GM12878 (cell line): Measurements from ENCODE around the gene TNRC18. TPM values are rescaled to one million over a fixed set of nuclear protein-coding genes. Genes with fewer than 3 reads are reported as not detected.

Source experiments
- ATAC-seq: fragments of 200-7000 bp; cut with Tn5 transposase; 3 replicates; pipeline ENCODE4 v1.9.1; 2020; ENCODE audit warnings: mild to moderate bottlenecking, moderate library complexity
- BruUV-seq: library from RNA; stranded (reverse); fragments of 400-500 nt; replicated peaks from 2 replicates; lab custom pipeline; 2021; lab: Mats Ljungman, UMichigan
- CTCF ChIA-PET: fragments of 300-600 bp; sonication (Branson Sonifier 250); formaldehyde crosslinking; extraction: SDS; loops from one replicate; lab custom pipeline; 2021; ENCODE audit warnings: inconsistent platforms; lab: Yijun Ruan, JAX
- POLR2A ChIA-PET: fragments of 350-600 bp; formaldehyde crosslinking; extraction: SDS; loops from one replicate; lab custom pipeline; 2021; ENCODE audit warnings: inconsistent platforms; lab: Charles Lee
- RAD21 ChIA-PET: fragments of 300-600 bp; sonication (Branson Sonifier 250); formaldehyde crosslinking; loops from one replicate; lab custom pipeline; 2023; ENCODE audit warnings: antibody characterized with exemption; ENCODE audit not compliant: unreplicated experiment; lab: Charles Lee
- SMC1A ChIA-PET: fragments of 300-600 bp; sonication (Branson Sonifier 250); formaldehyde crosslinking; loops from one replicate; lab custom pipeline; 2023; ENCODE audit not compliant: unreplicated experiment, uncharacterized antibody; lab: Charles Lee
- DNase-seq: peaks from one replicate; pipeline ENCODE4 v3.0.0-alpha.2; 2011; ENCODE audit warnings: low read depth, low spot score
- FAIRE-seq: peaks from 3 replicates; lab custom pipeline; 2011; peaks lifted over from hg19 to GRCh38; lab: Jason Lieb, UNC
- H2AFZ ChIP-seq: 2 replicates; pipeline ENCODE4 v1.6.0; 2011; ENCODE audit warnings: low read depth, low read length, control low read depth; ENCODE audit not compliant: control insufficient read depth
- H3K27ac ChIP-seq: 2 replicates; pipeline ENCODE4 v1.5.1; 2011; ENCODE audit warnings: control low read depth; ENCODE audit not compliant: control insufficient read depth, insufficient read depth
- H3K27me3 ChIP-seq, 2 experiments: replicated peaks in 1 of 2; 2 replicates each; pipeline versions ENCODE4 v1.6.0 to v1.6.1; 2011; ENCODE audit warnings: low read length in 1 of 2; ENCODE audit not compliant: control insufficient read depth in 2 of 2, insufficient read depth in 2 of 2
- H3K36me3 ChIP-seq, 2 experiments: 2 replicates each; pipeline ENCODE4 v1.5.1; 2011; ENCODE audit warnings: low read length in 1 of 2; ENCODE audit not compliant: control insufficient read depth in 2 of 2, insufficient read depth in 2 of 2
- H3K4me1 ChIP-seq: 2 replicates; pipeline ENCODE4 v1.6.1; 2011; ENCODE audit warnings: mild to moderate bottlenecking, low read length, moderate library complexity, mixed read lengths; ENCODE audit not compliant: control insufficient read depth, insufficient read depth
- H3K4me2 ChIP-seq: 2 replicates; pipeline ENCODE4 v1.6.0; 2011; ENCODE audit warnings: control low read depth; ENCODE audit not compliant: control insufficient read depth, insufficient read depth
- H3K4me3 ChIP-seq: fragments of 200-600 bp; sonication (generic); 2 replicates; pipeline ENCODE4 v1.5.1; 2016
- H3K79me2 ChIP-seq: 2 replicates; pipeline ENCODE4 v1.6.0; 2011; ENCODE audit warnings: low read length; ENCODE audit not compliant: control insufficient read depth, insufficient read depth
- H3K9ac ChIP-seq: 2 replicates; pipeline ENCODE4 v1.8.0; 2011; ENCODE audit warnings: low read length, control low read depth, mixed read lengths; ENCODE audit not compliant: control insufficient read depth, insufficient read depth
- H3K9me3 ChIP-seq: replicated peaks from 3 replicates; pipeline ENCODE4 v1.5.1; 2011; ENCODE audit warnings: mild to moderate bottlenecking, low read length; ENCODE audit not compliant: control insufficient read depth, insufficient read depth
- H4K20me1 ChIP-seq: 2 replicates; pipeline ENCODE4 v1.6.0; 2011; ENCODE audit not compliant: control insufficient read depth, insufficient read depth
- BRCA1 ChIP-seq: IDR thresholded peaks from 2 replicates; pipeline ENCODE4 v1.6.1; 2011; ENCODE audit warnings: low read depth, low read length, improper control_type of control experiment
- CHD4 ChIP-seq: fragments of 200-600 bp; sonication (generic); IDR thresholded peaks from 2 replicates; pipeline ENCODE4 v1.6.1; 2016; ENCODE audit warnings: mild to moderate bottlenecking
- EGR1 ChIP-seq, 2 experiments: IDR thresholded peaks; 1 replicate in 1 of 2; 2 replicates in 1 of 2; pipeline ENCODE4 v1.6.1; 2011 to 2012; ENCODE audit warnings: low read depth in 2 of 2, low read length in 2 of 2, borderline replicate concordance in 1 of 2, mild to moderate bottlenecking in 1 of 2, moderate library complexity in 1 of 2
- EZH2 ChIP-seq: IDR thresholded peaks from 2 replicates; pipeline ENCODE4 v1.6.1; 2012; ENCODE audit warnings: low read depth, mild to moderate bottlenecking, control low read depth, inconsistent platforms, low read length, borderline replicate concordance; ENCODE audit not compliant: control insufficient read depth
- FOXK2 ChIP-seq: fragments of 450-650 bp; IDR thresholded peaks from 2 replicates; pipeline ENCODE4 v1.6.1; 2017; ENCODE audit warnings: mild to moderate bottlenecking, moderate library complexity
- HDAC2 ChIP-seq: fragments of 200-600 bp; sonication (generic); IDR thresholded peaks from 2 replicates; pipeline ENCODE4 v1.6.1; 2017
- HDGF ChIP-seq: fragments of 450-650 bp; IDR thresholded peaks from 2 replicates; pipeline ENCODE4 v1.6.1; 2016; ENCODE audit warnings: antibody characterized with exemption
- JUNB ChIP-seq: IDR thresholded peaks from 2 replicates; pipeline ENCODE4 v1.6.1; 2016; ENCODE audit warnings: antibody characterized with exemption, mild to moderate bottlenecking
- RELB ChIP-seq: fragments of 450-650 bp; IDR thresholded peaks from 2 replicates; pipeline ENCODE4 v1.6.1; 2017; ENCODE audit warnings: low read depth, mild to moderate bottlenecking, moderate library complexity
- TAF1 ChIP-seq: IDR thresholded peaks from 2 replicates; pipeline ENCODE4 v1.6.1; 2011; ENCODE audit warnings: mild to moderate bottlenecking, low read depth, low read length, borderline replicate concordance
- ZNF384 ChIP-seq: IDR thresholded peaks from 2 replicates; pipeline ENCODE4 v1.6.1; 2012; ENCODE audit warnings: low read depth, mild to moderate bottlenecking, low read length, improper control_type of control experiment, borderline replicate concordance
- WGBS: methylation state at CpG from one replicate; pipeline ENCODE4 v1.1.6; 2016; ENCODE audit warnings: low lambda C conversion rate; ENCODE audit not compliant: insufficient replicate concordance, insufficient coverage; ENCODE audit errors: missing lambda C conversion rate; 5-methylcytosine and 5-hydroxymethylcytosine counted together
- in situ Hi-C: fragments of 300-500 bp; cut with MboI; formaldehyde crosslinking; loops from 9 replicates; pipeline ENCODE4 v1.14.3; 2018; ENCODE audit warnings: mixed read lengths
- intact Hi-C: fragments of 100-400 bp; cut with micrococcal nuclease; formaldehyde crosslinking; loops from one replicate; pipeline ENCODE4 v1.14.2; 2022; ENCODE audit not compliant: unreplicated experiment
- polyA plus RNA-seq, 11 experiments: library from polyadenylated mRNA; depleted of rRNA in 4 of 11; unstranded in 6 of 11; stranded (reverse) in 5 of 11; fragments of >200 nt; fragmentation: Nextera tagmentation in 4 of 11; fragmentation: Illumina TruSeq in 1 of 11; extraction: Ambion mirVana in 4 of 11; extraction: Trizol in 1 of 11; gene quantifications; 1 replicate in 1 of 11; 2 replicates in 10 of 11; pipeline versions ENCODE4 v1.2.1 to v1.2.3, GENCODE V29; 2011 to 2016; ENCODE audit warnings: inconsistent platforms in 2 of 11, missing spikeins in 2 of 11, low read depth in 1 of 11
- total RNA-seq, 4 experiments: library from RNA; depleted of rRNA in 3 of 4; stranded (reverse); fragments of >200 nt in 3 of 4; fragmentation: Illumina TruSeq in 1 of 4; extraction: Trizol in 1 of 4; gene quantifications; 2 replicates each; pipeline versions ENCODE4 v1.2.1 to v1.2.3, GENCODE V29; 2013 to 2021
- TF ChIP-seq, protein P1 (sequence below): IDR thresholded peaks from 2 replicates; pipeline ENCODE4 v1.6.1; 2012; ENCODE audit warnings: improper control_type of control experiment, low read depth, low read length; ENCODE audit not compliant: insufficient replicate concordance
- TF ChIP-seq, protein P2 (sequence below): fragments of 450-650 bp; conservative IDR thresholded peaks from 2 replicates; pipeline ENCODE4 v1.6.1; 2017; ENCODE audit warnings: mild to moderate bottlenecking, moderate library complexity

Gene TNRC18
- total and polyA plus RNA-seq, 10 of the 15 experiments (the other 5 are each of a cell fraction or from before 2014, with no cell fraction given), result 0.02 to 31.7 (median 5.4) TPM

DNA sequence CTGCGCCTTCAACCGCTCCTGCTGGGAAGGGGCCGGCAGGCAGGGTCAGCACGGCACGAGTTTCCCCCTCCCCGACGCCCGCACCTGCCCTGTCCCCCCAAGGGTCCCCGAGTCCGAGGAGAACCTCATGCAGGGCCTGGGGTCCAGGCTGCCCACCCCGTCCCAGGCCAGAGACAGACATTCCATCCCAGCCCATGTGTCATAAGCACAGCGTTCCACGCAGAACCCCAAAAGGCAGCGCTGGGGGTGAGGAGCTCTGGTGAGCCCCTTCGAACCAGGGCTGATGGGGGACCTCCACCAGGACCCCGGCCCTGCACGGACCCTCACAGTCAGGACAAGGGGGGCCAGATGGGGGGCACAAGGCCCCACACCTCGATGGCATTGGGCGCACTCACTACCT is 49.2 kb downstream of the TNRC18 start (continued):
- TF ChIP-seq, protein P1, sequence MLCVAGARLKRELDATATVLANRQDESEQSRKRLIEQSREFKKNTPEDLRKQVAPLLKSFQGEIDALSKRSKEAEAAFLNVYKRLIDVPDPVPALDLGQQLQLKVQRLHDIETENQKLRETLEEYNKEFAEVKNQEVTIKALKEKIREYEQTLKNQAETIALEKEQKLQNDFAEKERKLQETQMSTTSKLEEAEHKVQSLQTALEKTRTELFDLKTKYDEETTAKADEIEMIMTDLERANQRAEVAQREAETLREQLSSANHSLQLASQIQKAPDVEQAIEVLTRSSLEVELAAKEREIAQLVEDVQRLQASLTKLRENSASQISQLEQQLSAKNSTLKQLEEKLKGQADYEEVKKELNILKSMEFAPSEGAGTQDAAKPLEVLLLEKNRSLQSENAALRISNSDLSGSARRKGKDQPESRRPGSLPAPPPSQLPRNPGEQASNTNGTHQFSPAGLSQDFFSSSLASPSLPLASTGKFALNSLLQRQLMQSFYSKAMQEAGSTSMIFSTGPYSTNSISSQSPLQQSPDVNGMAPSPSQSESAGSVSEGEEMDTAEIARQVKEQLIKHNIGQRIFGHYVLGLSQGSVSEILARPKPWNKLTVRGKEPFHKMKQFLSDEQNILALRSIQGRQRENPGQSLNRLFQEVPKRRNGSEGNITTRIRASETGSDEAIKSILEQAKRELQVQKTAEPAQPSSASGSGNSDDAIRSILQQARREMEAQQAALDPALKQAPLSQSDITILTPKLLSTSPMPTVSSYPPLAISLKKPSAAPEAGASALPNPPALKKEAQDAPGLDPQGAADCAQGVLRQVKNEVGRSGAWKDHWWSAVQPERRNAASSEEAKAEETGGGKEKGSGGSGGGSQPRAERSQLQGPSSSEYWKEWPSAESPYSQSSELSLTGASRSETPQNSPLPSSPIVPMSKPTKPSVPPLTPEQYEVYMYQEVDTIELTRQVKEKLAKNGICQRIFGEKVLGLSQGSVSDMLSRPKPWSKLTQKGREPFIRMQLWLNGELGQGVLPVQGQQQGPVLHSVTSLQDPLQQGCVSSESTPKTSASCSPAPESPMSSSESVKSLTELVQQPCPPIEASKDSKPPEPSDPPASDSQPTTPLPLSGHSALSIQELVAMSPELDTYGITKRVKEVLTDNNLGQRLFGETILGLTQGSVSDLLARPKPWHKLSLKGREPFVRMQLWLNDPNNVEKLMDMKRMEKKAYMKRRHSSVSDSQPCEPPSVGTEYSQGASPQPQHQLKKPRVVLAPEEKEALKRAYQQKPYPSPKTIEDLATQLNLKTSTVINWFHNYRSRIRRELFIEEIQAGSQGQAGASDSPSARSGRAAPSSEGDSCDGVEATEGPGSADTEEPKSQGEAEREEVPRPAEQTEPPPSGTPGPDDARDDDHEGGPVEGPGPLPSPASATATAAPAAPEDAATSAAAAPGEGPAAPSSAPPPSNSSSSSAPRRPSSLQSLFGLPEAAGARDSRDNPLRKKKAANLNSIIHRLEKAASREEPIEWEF, result no peak
- TF ChIP-seq, all 136 proteins: peak for 0

GRCh38 chr7:5373300-5373699 is 50.3 kb downstream of the TNRC18 start:
- H3K4me3 ChIP-seq, result no peak overlapping the region
- BruUV-seq, result no TSS peak
- intact Hi-C loops (no loop called here), in situ Hi-C loops (no loop called here)
- DNase-seq, result no peak
- 93% methylated on average over 6 of the region's 6 CpGs for WGBS
- H3K27me3 ChIP-seq, result no peaks in the 10 kb centered on the region
- no peak overlapping the region for H3K27ac ChIP-seq
- no peak overlapping the region for H3K9ac ChIP-seq
- SMC1A ChIA-PET, result no interaction called here
- TF ChIP-seq TAF1 (no peak), JUNB (no peak), CHD4 (no peak), EZH2 (no peak), HDGF (no peak), FOXK2 (no peak), ZNF384 (no peak), RELB (no peak), BRCA1 (no peak), EGR1 (IDR thresholded peaks at IDR 0.05; ENCODE audit: borderline replicate concordance in 1 of 2, low read depth in 2 of 2, low read length in 2 of 2) (no peak), HDAC2 (no peak)
- TF ChIP-seq, protein P2, sequence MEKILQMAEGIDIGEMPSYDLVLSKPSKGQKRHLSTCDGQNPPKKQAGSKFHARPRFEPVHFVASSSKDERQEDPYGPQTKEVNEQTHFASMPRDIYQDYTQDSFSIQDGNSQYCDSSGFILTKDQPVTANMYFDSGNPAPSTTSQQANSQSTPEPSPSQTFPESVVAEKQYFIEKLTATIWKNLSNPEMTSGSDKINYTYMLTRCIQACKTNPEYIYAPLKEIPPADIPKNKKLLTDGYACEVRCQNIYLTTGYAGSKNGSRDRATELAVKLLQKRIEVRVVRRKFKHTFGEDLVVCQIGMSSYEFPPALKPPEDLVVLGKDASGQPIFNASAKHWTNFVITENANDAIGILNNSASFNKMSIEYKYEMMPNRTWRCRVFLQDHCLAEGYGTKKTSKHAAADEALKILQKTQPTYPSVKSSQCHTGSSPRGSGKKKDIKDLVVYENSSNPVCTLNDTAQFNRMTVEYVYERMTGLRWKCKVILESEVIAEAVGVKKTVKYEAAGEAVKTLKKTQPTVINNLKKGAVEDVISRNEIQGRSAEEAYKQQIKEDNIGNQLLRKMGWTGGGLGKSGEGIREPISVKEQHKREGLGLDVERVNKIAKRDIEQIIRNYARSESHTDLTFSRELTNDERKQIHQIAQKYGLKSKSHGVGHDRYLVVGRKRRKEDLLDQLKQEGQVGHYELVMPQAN, result no peak
- peaks cover 0 to 23% of the 10 kb centered on the region in 2 experiments; a peak in 3 of 4 replicates for H3K36me3 ChIP-seq
- no peak for ATAC-seq
- no peak overlapping the region for H2AFZ ChIP-seq
- RAD21 ChIA-PET, result interaction anchor here (0.8 to 1.4 kb wide), 2 partner anchors 78 to 113 kb away, joined by 3 read pairs; no protein-coding TSS in a partner anchor
- CTCF ChIA-PET, result interaction anchor here (0.7 to 1.2 kb wide), 2 partner anchors 8 to 52 kb away, joined by 3 to 4 read pairs; no protein-coding TSS in a partner anchor
- no peak for FAIRE-seq
- POLR2A ChIA-PET, result interaction anchor here (0.6 kb wide), 1 partner anchor 121 kb away, joined by 3 read pairs; no protein-coding TSS in a partner anchor
- H3K4me1 ChIP-seq, result no peaks in the 10 kb centered on the region
- H4K20me1 ChIP-seq, result no peaks in the 10 kb centered on the region
- no peaks in the 10 kb centered on the region for H3K9me3 ChIP-seq
- no peak overlapping the region for H3K4me2 ChIP-seq
- H3K79me2 ChIP-seq, result no peaks in the 10 kb centered on the region
